ENCODE results near the gene JAM2.

JAM2 gene

DNA sequence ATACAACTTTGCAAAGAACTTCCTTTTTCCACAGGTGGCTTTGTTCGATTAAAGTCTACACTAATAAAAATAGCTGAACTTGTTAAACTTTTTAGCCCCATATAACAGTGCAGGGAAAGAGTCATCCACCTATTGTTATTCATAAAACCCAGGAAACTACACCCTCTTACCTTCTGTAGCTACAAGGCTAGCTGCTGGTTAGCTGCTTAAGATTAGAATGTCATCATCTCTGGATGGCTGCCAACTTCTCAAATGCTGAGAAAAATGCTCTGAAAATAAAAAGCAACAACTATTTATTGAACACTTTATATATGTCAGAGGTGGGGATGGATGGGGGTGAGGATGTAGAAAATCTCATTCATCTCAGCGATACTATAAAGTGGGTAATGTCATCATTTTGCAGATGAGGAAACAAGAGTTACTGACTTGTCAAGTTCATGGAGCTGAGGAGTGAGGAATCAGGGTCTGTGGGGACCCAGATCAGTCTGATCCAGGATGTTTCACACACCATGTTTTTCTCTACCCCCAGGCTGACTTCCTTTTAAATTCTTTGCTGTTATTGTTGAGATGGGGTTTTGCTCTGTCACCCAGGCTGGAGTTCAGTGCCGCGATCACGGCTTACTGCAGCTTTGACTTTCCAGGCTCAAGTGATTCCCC is 78.6 kb downstream of the JAM2 start:
- DNase-seq = no peak

DNA sequence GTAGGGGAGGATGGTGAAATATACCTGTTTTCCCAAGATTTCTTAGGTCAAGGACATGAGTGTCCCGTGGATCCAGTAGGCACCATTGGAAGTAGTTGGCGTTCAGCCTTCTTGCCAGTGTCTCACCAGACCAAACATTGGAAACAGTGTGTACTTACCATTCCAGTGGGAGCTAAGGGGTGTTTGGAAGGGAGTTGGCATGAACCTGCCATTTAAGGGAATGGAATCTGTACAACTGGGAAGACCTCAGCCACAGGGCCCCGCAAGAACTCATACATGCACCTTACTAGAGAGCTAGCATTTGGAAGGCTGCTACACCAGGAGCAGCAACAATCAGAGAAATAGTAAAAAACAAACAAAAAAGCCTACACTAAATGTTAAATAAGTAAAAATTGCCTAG is 82.9 kb downstream of the JAM2 start:
- no peaks in the 10 kb centered on the region for H3K4me1 ChIP-seq
- H3K36me3 ChIP-seq = peaks cover 55% of the 10 kb centered on the region
- H3K4me3 ChIP-seq (ENCODE audit: low read depth, low read length) = no peak overlapping the region
- H3K27me3 ChIP-seq = no peaks in the 10 kb centered on the region
- TF ChIP-seq, protein P1, sequence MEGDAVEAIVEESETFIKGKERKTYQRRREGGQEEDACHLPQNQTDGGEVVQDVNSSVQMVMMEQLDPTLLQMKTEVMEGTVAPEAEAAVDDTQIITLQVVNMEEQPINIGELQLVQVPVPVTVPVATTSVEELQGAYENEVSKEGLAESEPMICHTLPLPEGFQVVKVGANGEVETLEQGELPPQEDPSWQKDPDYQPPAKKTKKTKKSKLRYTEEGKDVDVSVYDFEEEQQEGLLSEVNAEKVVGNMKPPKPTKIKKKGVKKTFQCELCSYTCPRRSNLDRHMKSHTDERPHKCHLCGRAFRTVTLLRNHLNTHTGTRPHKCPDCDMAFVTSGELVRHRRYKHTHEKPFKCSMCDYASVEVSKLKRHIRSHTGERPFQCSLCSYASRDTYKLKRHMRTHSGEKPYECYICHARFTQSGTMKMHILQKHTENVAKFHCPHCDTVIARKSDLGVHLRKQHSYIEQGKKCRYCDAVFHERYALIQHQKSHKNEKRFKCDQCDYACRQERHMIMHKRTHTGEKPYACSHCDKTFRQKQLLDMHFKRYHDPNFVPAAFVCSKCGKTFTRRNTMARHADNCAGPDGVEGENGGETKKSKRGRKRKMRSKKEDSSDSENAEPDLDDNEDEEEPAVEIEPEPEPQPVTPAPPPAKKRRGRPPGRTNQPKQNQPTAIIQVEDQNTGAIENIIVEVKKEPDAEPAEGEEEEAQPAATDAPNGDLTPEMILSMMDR (IDR thresholded peaks at IDR 0.05; ENCODE audit: low read depth, low read length) = no peak
- no peaks in the 10 kb centered on the region for H3K9me3 ChIP-seq
- no peak for DNase-seq

More for the DNA sequence above, 78.6 kb downstream of the JAM2 start:
- H3K27me3 ChIP-seq = no peaks in the 10 kb centered on the region
- H3K9me3 ChIP-seq = no peaks in the 10 kb centered on the region
- H3K36me3 ChIP-seq = peaks cover 21% of the 10 kb centered on the region
- no peaks in the 10 kb centered on the region for H3K4me1 ChIP-seq
- no peak overlapping the region for H3K4me3 ChIP-seq (ENCODE audit: low read depth, low read length)
- TF ChIP-seq, protein P1 (IDR thresholded peaks at IDR 0.05; ENCODE audit: low read depth, low read length) = no peak

DNA sequence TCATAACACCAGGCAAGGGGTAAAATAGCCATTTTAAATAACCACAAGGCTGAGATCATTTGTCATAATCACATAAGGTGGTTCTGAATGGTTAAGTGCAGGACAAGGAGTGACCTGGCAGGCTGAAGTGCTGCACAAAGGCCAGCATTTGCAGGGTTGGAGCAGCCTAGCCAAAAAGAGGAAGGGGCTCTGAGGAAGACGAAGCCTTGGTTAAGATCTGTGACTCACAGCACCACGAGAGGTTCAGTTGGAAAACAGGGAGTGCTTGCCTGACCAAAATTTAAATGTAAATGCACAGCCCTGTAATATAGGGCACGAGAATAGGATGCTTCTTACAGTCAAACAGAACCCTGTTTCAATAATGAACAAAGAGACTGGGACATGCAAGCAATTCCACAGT is 83.6 kb downstream of the JAM2 start:
- no peak for DNase-seq
- Histone ChIP-seq H3K36me3 (peaks cover 57% of the 10 kb centered on the region), H3K4me1 (no peaks in the 10 kb centered on the region), H3K4me3 (ENCODE audit: low read depth, low read length) (no peak overlapping the region), H3K27me3 (no peaks in the 10 kb centered on the region), H3K9me3 (no peaks in the 10 kb centered on the region)
- TF ChIP-seq, protein P1 (IDR thresholded peaks at IDR 0.05; ENCODE audit: low read depth, low read length) = no peak

DNA sequence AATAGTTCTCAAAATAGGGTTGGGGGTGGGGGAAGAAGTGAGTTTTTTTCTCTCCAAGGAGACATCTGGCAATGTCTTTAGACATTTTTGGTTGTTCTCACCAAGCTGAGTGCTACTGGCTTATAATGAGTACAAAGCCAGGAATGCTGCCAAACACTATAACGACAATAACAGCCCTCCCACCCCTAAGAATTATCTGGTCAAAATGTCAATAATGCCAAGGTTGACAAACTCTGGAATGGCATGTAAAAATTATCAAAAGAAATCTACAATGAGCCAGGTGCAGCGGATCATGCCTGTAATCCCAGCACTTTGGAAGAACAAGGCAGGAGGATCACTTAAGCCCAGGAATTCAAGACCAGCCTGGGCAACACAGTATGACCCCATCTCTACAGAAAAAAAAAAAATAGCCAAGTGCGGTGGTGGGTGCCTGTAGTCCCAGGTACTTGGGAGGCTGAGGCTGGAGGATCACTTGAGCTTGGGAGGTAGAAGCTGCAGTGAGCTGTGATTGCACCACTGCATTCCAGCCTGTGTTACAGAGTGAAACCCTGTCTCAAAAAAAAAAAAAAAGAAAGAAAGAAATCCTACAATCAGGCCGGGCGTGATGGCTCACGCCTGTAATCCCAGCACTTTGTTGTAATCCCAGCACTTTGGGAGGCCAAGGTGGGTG is 93.2 kb downstream of the JAM2 start:
- TF ChIP-seq, protein P1 (IDR thresholded peaks at IDR 0.05; ENCODE audit: low read depth, low read length) = no peak
- DNase-seq = no peak
- Histone ChIP-seq H3K9me3 (no peaks in the 10 kb centered on the region), H3K4me1 (no peaks in the 10 kb centered on the region), H3K27me3 (no peaks in the 10 kb centered on the region), H3K36me3 (peaks cover 34% of the 10 kb centered on the region), H3K4me3 (ENCODE audit: low read depth, low read length) (no peak overlapping the region)

DNA sequence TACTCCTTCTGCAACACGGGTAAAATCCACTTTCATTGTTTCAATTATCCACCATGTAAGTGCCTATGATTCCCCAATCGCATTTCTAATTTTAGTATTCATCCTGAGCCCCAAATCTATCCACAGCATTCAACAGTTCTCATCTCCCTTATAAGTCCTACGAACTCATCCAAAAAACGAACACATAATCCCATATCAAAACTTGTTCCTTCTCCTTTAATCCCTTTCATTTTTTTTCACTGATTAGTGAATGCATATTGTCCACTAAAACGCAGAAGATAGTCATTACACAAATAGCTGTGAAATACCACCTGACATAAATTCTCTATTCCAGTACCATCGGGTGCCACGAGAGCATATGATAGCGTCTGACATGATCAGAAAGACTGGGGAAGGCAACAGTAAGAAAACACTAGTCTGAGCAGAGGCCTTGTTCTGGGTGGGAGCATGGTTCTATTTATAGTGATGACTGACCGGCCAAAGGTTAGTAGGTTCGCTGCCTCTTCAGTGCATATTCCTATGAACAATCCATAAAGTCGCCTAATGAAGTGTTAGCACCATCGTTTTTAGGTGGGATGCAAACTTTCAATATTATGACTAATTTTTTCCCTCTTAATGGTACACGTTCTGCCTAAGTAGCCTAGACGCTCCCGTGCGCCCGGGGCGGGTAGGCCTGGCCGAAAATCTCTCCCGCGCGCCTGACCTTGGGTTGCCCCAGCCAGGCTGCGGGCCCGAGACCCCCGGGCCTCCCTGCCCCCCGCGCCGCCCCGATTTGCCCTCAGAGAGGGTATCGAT is 95.0 kb downstream of the JAM2 start:
- DNase-seq = peak; percentile 24
- peaks cover 15% of the 10 kb centered on the region for H3K36me3 ChIP-seq
- H3K27me3 ChIP-seq = no peaks in the 10 kb centered on the region
- H3K4me3 ChIP-seq (ENCODE audit: low read depth, low read length) = peak overlapping the region; percentile 73
- no peaks in the 10 kb centered on the region for H3K9me3 ChIP-seq
- H3K4me1 ChIP-seq = no peaks in the 10 kb centered on the region
- TF ChIP-seq, protein P1 (IDR thresholded peaks at IDR 0.05; ENCODE audit: low read depth, low read length) = no peak

DNA sequence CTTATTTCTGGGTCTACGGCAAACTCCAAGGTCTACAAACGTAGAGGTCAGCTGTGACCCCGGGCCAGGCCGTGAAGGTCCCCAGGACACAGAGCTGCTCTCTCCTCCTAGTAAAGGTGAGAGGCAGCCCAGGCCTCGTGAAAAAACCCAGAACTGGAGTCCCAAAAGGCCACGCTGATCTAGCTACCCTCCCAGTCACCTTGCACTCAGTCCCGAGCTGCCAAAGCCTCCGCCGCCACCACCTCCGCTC is 95.5 kb downstream of the JAM2 start:
- H3K4me1 ChIP-seq = no peaks in the 10 kb centered on the region
- peak overlapping the region; percentile 73 for H3K4me3 ChIP-seq (ENCODE audit: low read depth, low read length)
- TF ChIP-seq, protein P1 (IDR thresholded peaks at IDR 0.05; ENCODE audit: low read depth, low read length) = no peak
- H3K27me3 ChIP-seq = no peaks in the 10 kb centered on the region
- peaks cover 10% of the 10 kb centered on the region for H3K36me3 ChIP-seq
- no peak for DNase-seq
- H3K9me3 ChIP-seq = no peaks in the 10 kb centered on the region
